Ramos (cell line): Measurements from ENCODE around the gene BLTP1.

Experiments
- in situ Hi-C: fragments of 300-500 bp; cut with MboI; formaldehyde crosslinking; loops from one replicate; pipeline ENCODE4 v1.14.3; 2022; ENCODE audit warnings: low sequenced_read_pairs; ENCODE audit not compliant: unreplicated experiment

BLTP1 gene

GRCh38 chr4:122170775-122171174 lies 18.6 kb downstream of the BLTP1 start:
- in situ Hi-C loops = no loop called here

- in situ Hi-C loops = no loop called here
These were observed 19.2 kb downstream of the BLTP1 start for GRCh38 chr4:122171323-122171722.

GRCh38 chr4:122172266-122172665 lies 20.1 kb downstream of the BLTP1 start:
- in situ Hi-C loops = no loop called here

GRCh38 chr4:122178961-122179360 lies 26.8 kb downstream of the BLTP1 start:
- in situ Hi-C loops = no loop called here

- in situ Hi-C loops = no loop called here
These were observed 43.6 kb downstream of the BLTP1 start for GRCh38 chr4:122195718-122196117.
